Neutrophil (primary cell): ENCODE measurements around the gene ITPR3.

ENCODE experiments used
- H3K27ac ChIP-seq: fragments of 200-600 bp; sonication (generic); 2 replicates; pipeline ENCODE4 v1.5.1; 2016; ENCODE audit warnings: mild to moderate bottlenecking, moderate library complexity
- H3K27me3 ChIP-seq: fragments of 200-600 bp; sonication (generic); 2 replicates; pipeline ENCODE4 v1.6.0; 2016; ENCODE audit warnings: mild to moderate bottlenecking
- H3K36me3 ChIP-seq: fragments of 200-600 bp; sonication (generic); 2 replicates; pipeline ENCODE4 v1.5.1; 2017
- H3K4me1 ChIP-seq, 2 experiments: fragments of 200-600 bp in 1 of 2; sonication (generic) in 1 of 2; 1 replicate in 1 of 2; 2 replicates in 1 of 2; pipeline versions ENCODE4 v1.5.1 to v1.6.1; 2013 to 2016; ENCODE audit warnings: low read depth in 1 of 2, low read length in 1 of 2, mild to moderate bottlenecking in 1 of 2, moderate library complexity in 1 of 2; ENCODE audit not compliant: control insufficient read depth in 1 of 2, insufficient read depth in 1 of 2
- H3K4me3 ChIP-seq, 2 experiments: fragments of 200-600 bp in 1 of 2; sonication (generic) in 1 of 2; 1 replicate in 1 of 2; 2 replicates in 1 of 2; pipeline ENCODE4 v1.5.1; 2013 to 2016; ENCODE audit warnings: low read depth in 1 of 2, low read length in 1 of 2, mild to moderate bottlenecking in 1 of 2, moderate library complexity in 1 of 2
- H3K9me3 ChIP-seq: fragments of 200-600 bp; sonication (generic); 2 replicates; pipeline ENCODE4 v1.5.1; 2016
- CTCF ChIP-seq: fragments of 200-600 bp; sonication (generic); IDR thresholded peaks from 2 replicates; pipeline ENCODE4 v1.5.1; 2016; ENCODE audit warnings: antibody characterized with exemption

The ITPR3 gene

GRCh38 chr6:33685411-33686224, 64.5 kb downstream of the ITPR3 start:
- no peak overlapping the region for H3K4me3 ChIP-seq
- no peaks in the 10 kb centered on the region for H3K4me1 ChIP-seq
- TF ChIP-seq CTCF = no peak
- no peaks in the 10 kb centered on the region for H3K36me3 ChIP-seq
- H3K9me3 ChIP-seq = no peaks in the 10 kb centered on the region
- no peak overlapping the region for H3K27ac ChIP-seq
- no peaks in the 10 kb centered on the region for H3K27me3 ChIP-seq

DNA sequence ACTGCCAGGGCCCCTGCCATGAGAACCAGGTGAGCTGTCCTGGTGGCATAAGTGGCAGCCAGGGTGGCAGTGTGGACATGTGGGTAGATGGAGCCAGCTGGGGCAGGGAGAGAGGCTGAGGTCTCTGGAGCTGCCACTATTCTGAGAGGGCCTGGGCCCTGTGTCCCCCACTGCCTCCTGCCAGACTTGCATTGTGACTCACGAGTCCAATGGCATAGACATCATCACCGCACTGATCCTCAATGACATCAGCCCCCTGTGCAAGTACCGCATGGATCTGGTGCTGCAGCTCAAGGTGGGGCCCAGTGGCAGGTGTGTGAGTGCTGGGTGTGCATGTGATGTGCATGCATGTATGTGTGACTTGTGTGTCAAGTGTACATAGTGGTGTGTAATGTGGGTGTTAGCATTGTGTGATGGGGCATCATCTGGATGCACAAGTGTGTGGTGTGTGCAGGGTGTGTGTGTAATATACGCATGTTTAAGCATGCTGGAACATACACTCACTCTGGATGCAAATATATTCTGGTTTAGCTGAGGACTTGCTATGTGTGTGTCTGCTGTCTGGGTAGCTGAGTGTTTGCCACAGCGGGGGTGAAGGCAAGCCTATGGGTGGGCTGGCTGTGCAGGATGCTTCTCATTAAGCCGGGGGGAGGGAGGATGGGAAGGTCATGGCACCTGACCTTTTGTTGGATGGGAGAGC, 65.3 kb downstream of the ITPR3 start:
- no peaks in the 10 kb centered on the region for H3K27me3 ChIP-seq
- no peaks in the 10 kb centered on the region for H3K36me3 ChIP-seq
- H3K4me3 ChIP-seq = no peak overlapping the region
- TF ChIP-seq CTCF = no peak
- H3K27ac ChIP-seq = no peak overlapping the region
- no peaks in the 10 kb centered on the region for H3K9me3 ChIP-seq
- no peaks in the 10 kb centered on the region for H3K4me1 ChIP-seq

- no peaks in the 10 kb centered on the region for H3K27me3 ChIP-seq
- H3K9me3 ChIP-seq = no peaks in the 10 kb centered on the region
- H3K36me3 ChIP-seq = no peaks in the 10 kb centered on the region
- TF ChIP-seq CTCF = no peak
- no peak overlapping the region for H3K27ac ChIP-seq
- no peaks in the 10 kb centered on the region for H3K4me1 ChIP-seq
- H3K4me3 ChIP-seq = no peak overlapping the region
Measured at GRCh38 chr6:33686981-33687975, 66.2 kb downstream of the ITPR3 start.

- no peak for TF ChIP-seq CTCF
- Histone ChIP-seq H3K4me3 (no peak overlapping the region), H3K27me3 (no peaks in the 10 kb centered on the region), H3K4me1 (no peaks in the 10 kb centered on the region), H3K27ac (no peak overlapping the region), H3K9me3 (no peaks in the 10 kb centered on the region), H3K36me3 (no peaks in the 10 kb centered on the region)
Measured at GRCh38 chr6:33688006-33688405, 66.9 kb downstream of the ITPR3 start.

- TF ChIP-seq CTCF = no peak
- H3K27ac ChIP-seq = no peak overlapping the region
- H3K36me3 ChIP-seq = no peaks in the 10 kb centered on the region
Measured at GRCh38 chr6:33688451-33689147, 67.5 kb downstream of the ITPR3 start.

More at GRCh38 chr6:33688451-33689147, 67.5 kb downstream of the ITPR3 start:
- Histone ChIP-seq H3K9me3 (no peaks in the 10 kb centered on the region), H3K27me3 (no peaks in the 10 kb centered on the region), H3K4me3 (no peak overlapping the region), H3K4me1 (no peaks in the 10 kb centered on the region)
